HEK293 (cell line): ENCODE measurements around the gene KCNJ11.

Source experiments
- REST ChIP-seq: fragments of 450-650 bp; formaldehyde crosslinking; IDR thresholded peaks from 2 replicates; pipeline ENCODE4 v1.5.1; 2016; ENCODE audit warnings: missing biosample characterization, missing genetic modification characterization
- TSHZ1 ChIP-seq: fragments of 450-650 bp; formaldehyde crosslinking; IDR thresholded peaks from 2 replicates; pipeline ENCODE4 v1.5.1; 2016; ENCODE audit warnings: missing biosample characterization, missing genetic modification characterization, borderline replicate concordance
- ZNF221 ChIP-seq: fragments of 450-650 bp; formaldehyde crosslinking; IDR thresholded peaks from 2 replicates; pipeline ENCODE4 v1.5.1; 2017; ENCODE audit warnings: missing biosample characterization, missing genetic modification characterization, borderline replicate concordance
- ZNF280C ChIP-seq: fragments of 450-650 bp; formaldehyde crosslinking; IDR thresholded peaks from 2 replicates; pipeline ENCODE4 v1.5.1; 2016; ENCODE audit warnings: missing biosample characterization, missing genetic modification characterization
- ZNF416 ChIP-seq: fragments of 450-650 bp; formaldehyde crosslinking; IDR thresholded peaks from 2 replicates; pipeline ENCODE4 v1.5.1; 2016; ENCODE audit warnings: missing biosample characterization, missing genetic modification characterization
- ZNF449 ChIP-seq: fragments of 450-650 bp; formaldehyde crosslinking; IDR thresholded peaks from 2 replicates; pipeline ENCODE4 v1.5.1; 2017; ENCODE audit warnings: missing biosample characterization, mild to moderate bottlenecking, missing genetic modification characterization, moderate library complexity
- ZNF549 ChIP-seq: fragments of 450-650 bp; IDR thresholded peaks from 2 replicates; pipeline ENCODE4 v1.5.1; 2018; ENCODE audit warnings: missing biosample characterization, missing genetic modification characterization, mild to moderate bottlenecking, inconsistent platforms, moderate library complexity
- TF ChIP-seq, protein P1 (sequence below): fragments of 450-650 bp; formaldehyde crosslinking; IDR thresholded peaks from 2 replicates; pipeline ENCODE4 v1.5.1; 2016; ENCODE audit warnings: missing biosample characterization, missing genetic modification characterization

GRCh38 chr11:17397311-17398002, 9.0 kb upstream of the KCNJ11 start:
- TF ChIP-seq, protein P1, sequence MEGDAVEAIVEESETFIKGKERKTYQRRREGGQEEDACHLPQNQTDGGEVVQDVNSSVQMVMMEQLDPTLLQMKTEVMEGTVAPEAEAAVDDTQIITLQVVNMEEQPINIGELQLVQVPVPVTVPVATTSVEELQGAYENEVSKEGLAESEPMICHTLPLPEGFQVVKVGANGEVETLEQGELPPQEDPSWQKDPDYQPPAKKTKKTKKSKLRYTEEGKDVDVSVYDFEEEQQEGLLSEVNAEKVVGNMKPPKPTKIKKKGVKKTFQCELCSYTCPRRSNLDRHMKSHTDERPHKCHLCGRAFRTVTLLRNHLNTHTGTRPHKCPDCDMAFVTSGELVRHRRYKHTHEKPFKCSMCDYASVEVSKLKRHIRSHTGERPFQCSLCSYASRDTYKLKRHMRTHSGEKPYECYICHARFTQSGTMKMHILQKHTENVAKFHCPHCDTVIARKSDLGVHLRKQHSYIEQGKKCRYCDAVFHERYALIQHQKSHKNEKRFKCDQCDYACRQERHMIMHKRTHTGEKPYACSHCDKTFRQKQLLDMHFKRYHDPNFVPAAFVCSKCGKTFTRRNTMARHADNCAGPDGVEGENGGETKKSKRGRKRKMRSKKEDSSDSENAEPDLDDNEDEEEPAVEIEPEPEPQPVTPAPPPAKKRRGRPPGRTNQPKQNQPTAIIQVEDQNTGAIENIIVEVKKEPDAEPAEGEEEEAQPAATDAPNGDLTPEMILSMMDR (tag by site-specific recombination): no peak
- no peak for TF ChIP-seq ZNF280C (tag by site-specific recombination)
- TF ChIP-seq ZNF549 (tag by site-specific recombination): no peak
- no peak for TF ChIP-seq TSHZ1 (tag by site-specific recombination)
- TF ChIP-seq ZNF221 (tag by site-specific recombination): no peak
- no peak for TF ChIP-seq ZNF416 (tag by site-specific recombination)
- TF ChIP-seq REST (tag by site-specific recombination): no peak
- TF ChIP-seq ZNF449: no peak
